Stomach (tissue), 9 donors: Measurements from ENCODE around the gene GAB1. TPM values are rescaled to one million over a fixed set of nuclear protein-coding genes. Genes with fewer than 3 reads are reported as not detected.

Experiments
- DNase-seq, 2 donors: peaks; one replicate each; pipeline versions ENCODE4 v3.0.0 to v3.0.0-alpha.2; 2013 to 2019
- H3K27ac ChIP-seq, 5 donors: fragments of 200-600 bp in 4 of 5; sonication (generic) in 4 of 5; one replicate each; pipeline ENCODE4 v1.5.1; 2013 to 2019; ENCODE audit warnings: mild to moderate bottlenecking in 1 of 5, moderate library complexity in 1 of 5
- H3K27me3 ChIP-seq, 3 donors: fragments of 200-600 bp; sonication (generic); one replicate each; pipeline ENCODE4 v1.5.1; 2017 to 2019; ENCODE audit warnings: mixed run types in 1 of 3
- H3K36me3 ChIP-seq, 4 donors: fragments of 200-600 bp; sonication (generic); 1 replicate in 3 of 4; 2 replicates in 1 of 4; pipeline ENCODE4 v1.5.1; 2016 to 2019
- H3K4me1 ChIP-seq, 4 donors: fragments of 200-600 bp; sonication (generic); one replicate each; pipeline ENCODE4 v1.5.1; 2016 to 2019
- H3K4me3 ChIP-seq, 4 donors: fragments of 200-600 bp; sonication (generic) in 3 of 4; one replicate each; pipeline ENCODE4 v1.5.1; 2016 to 2019; ENCODE audit warnings: mild to moderate bottlenecking in 1 of 4
- H3K9me3 ChIP-seq, 4 donors: fragments of 200-600 bp; sonication (generic); one replicate each; pipeline ENCODE4 v1.5.1; 2016 to 2019
- EP300 ChIP-seq: sonication (generic); formaldehyde crosslinking; IDR thresholded peaks from one replicate; pipeline ENCODE4 v1.6.1; 2017; ENCODE audit warnings: antibody characterized with exemption
- POLR2A ChIP-seq, 4 donors: fragments of 450-650 bp; IDR thresholded peaks; one replicate each; pipeline ENCODE4 v1.6.1; 2016; ENCODE audit warnings: antibody characterized with exemption in 4 of 4, control low read depth in 2 of 4, mild to moderate bottlenecking in 1 of 4, moderate library complexity in 1 of 4
- POLR2AphosphoS5 ChIP-seq, 3 donors: sonication (generic); formaldehyde crosslinking; IDR thresholded peaks; one replicate each; pipeline ENCODE4 v1.6.1; 2016; ENCODE audit warnings: antibody characterized with exemption in 3 of 3
- whole genome bisulfite sequencing, 5 donors: extraction: QIAGEN DNeasy Blood & Tissue Kit in 3 of 5; methylation state at CpG; one replicate each; pipeline versions ENCODE4 v1.1.5 to v1.1.7; 2013 to 2018; 5-methylcytosine and 5-hydroxymethylcytosine counted together
- intact Hi-C: fragments of 100-400 bp; cut with DNase I; formaldehyde crosslinking; loops from one replicate; pipeline ENCODE4 v1.15.1; 2023; ENCODE audit warnings: low total_unique reads
- polyA plus RNA-seq, 3 donors: library from polyadenylated mRNA; stranded (reverse); fragments of 200-250 nt; gene quantifications; one replicate each; pipeline ENCODE4 v1.2.3, GENCODE V29; 2013
- total RNA-seq, 5 donors: library from RNA; depleted of rRNA; stranded (reverse); fragments of >200 nt; gene quantifications; one replicate each; pipeline versions ENCODE4 v1.1.0 to v1.2.3, GENCODE V29; 2014 to 2016
- TF ChIP-seq, protein P1 (sequence below), 7 experiments: fragments of 450-650 bp in 4 of 7; fragments of 200-600 bp in 3 of 7; sonication (generic) in 3 of 7; IDR thresholded peaks; one replicate each; pipeline ENCODE4 v1.5.1; 2016 to 2019; ENCODE audit warnings: antibody characterized with exemption in 7 of 7, control low read depth in 2 of 7, mild to moderate bottlenecking in 1 of 7
- donor health status: healthy with polysubstance abuse.
- donor health status: Bipolar disorder and iron deficiency.
- donor health status: healthy.

GAB1 gene
- total and polyA plus RNA-seq, 8 donors, result 3.2 to 101 (median 29.0) TPM

DNA sequence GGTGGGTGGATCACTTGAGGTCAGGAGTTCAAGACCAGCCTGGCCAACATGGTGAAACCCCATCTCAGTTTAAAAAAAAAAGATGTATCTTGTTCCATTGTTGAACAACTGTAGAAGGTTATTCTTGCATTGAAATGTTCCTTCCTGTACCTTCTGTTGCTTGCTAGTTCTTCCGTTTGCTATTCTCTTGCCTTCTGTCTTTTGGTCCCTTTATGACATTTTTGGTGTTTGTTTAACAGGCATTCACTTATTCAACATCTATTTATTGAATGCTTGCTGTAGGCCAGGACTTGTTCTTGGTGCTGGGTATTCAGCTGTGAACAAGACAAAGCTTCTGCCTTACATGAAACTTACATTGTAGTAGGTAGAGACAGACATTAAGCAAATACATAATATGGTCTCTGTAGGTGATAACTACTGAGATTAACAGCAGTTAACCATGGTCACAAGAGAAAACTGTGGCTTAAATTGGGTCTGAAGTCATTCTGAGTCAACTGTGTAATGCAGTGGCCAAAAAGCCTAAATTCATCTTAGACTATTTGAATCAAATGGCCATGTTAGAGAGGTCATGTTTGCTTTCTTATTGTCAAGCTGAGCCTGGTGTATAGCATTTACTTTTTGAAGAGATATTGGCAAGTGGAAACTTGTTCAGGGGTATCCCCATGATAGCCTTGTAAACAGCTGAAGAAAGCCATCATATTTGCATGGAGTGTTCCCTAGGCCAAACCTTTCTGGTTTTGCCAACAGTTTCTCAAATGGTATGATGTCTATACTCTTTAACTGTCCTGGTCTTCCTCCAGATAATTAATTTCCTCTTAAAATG, 35.6 kb downstream of the GAB1 start:
- intact Hi-C loops, result no loop called here

DNA sequence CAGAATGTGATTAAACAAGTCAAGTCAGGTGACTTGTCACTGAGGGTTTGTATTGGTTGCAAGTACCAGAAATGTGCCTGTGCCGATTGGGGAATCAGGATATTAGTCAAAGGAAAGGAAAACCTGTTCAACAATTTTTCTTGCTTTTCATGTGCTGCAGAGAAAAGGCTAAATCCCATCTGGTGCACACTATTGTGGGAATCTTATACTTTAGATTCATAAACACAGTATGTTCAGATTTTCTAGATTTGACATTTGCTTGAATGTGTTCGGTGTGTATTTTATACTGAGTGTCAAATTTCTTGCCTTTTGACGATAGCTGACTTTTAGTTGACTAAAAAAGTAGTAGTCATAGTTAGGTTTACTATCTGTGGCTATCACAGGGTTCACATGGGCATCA, 37.6 kb downstream of the GAB1 start:
- 66 to 88% (median 80%) methylated on average over 3 of the region's 3 CpGs for WGBS, 5 donors
- Histone ChIP-seq H3K36me3 (no peaks in the 10 kb centered on the region), H3K9me3 (no peaks in the 10 kb centered on the region), H3K27me3 (no peaks in the 10 kb centered on the region), H3K4me1 (peaks cover 50 to 85% (median 65%) of the 10 kb centered on the region in 4 donors), H3K27ac (no peak overlapping the region), H3K4me3 (no peak overlapping the region)
- TF ChIP-seq POLR2A (IDR thresholded peaks at IDR 0.05), result no peak
- TF ChIP-seq, protein P1, sequence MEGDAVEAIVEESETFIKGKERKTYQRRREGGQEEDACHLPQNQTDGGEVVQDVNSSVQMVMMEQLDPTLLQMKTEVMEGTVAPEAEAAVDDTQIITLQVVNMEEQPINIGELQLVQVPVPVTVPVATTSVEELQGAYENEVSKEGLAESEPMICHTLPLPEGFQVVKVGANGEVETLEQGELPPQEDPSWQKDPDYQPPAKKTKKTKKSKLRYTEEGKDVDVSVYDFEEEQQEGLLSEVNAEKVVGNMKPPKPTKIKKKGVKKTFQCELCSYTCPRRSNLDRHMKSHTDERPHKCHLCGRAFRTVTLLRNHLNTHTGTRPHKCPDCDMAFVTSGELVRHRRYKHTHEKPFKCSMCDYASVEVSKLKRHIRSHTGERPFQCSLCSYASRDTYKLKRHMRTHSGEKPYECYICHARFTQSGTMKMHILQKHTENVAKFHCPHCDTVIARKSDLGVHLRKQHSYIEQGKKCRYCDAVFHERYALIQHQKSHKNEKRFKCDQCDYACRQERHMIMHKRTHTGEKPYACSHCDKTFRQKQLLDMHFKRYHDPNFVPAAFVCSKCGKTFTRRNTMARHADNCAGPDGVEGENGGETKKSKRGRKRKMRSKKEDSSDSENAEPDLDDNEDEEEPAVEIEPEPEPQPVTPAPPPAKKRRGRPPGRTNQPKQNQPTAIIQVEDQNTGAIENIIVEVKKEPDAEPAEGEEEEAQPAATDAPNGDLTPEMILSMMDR (IDR thresholded peaks at IDR 0.05), result no peak
- TF ChIP-seq POLR2AphosphoS5 (IDR thresholded peaks at IDR 0.05), result no peak
- TF ChIP-seq EP300, result no peak
- DNase-seq, result no peak
- intact Hi-C loops, result no loop called here

More for the DNA sequence above, 35.6 kb downstream of the GAB1 start:
- TF ChIP-seq POLR2AphosphoS5 (IDR thresholded peaks at IDR 0.05), result no peak
- TF ChIP-seq, protein P1 (IDR thresholded peaks at IDR 0.05), result no peak
- no peak for TF ChIP-seq EP300
- TF ChIP-seq POLR2A (IDR thresholded peaks at IDR 0.05), result no peak
- Histone ChIP-seq H3K4me3 (no peak overlapping the region), H3K9me3 (no peaks in the 10 kb centered on the region), H3K4me1 (peaks cover 36 to 73% (median 55%) of the 10 kb centered on the region in 4 donors), H3K27ac (peak overlapping the region in 1 of 5 donors; percentile 0), H3K36me3 (no peaks in the 10 kb centered on the region), H3K27me3 (no peaks in the 10 kb centered on the region)
- DNase-seq, result no peak
- WGBS, 5 donors, result 87 to 100% (median 95%) methylated on average over 1 of the region's 1 CpG

DNA sequence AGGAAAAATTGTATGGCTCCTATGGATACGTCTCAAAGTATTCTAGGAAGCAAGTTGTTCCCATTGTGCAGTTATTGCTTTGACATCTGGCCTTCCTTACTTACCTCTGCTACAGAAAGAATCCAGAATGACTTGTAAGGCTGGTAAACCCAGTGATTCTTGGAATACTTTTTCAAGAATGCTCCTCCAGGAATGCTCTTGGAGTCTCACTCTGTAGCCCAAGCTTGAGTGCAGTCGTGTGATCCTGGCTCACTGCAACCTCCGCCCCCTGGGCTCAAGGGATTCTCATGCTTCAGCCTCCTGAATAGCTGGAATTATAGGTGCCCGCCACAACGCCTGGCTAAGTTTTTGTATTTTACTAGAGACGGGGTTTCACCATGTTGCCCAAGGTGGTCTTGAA, 38.1 kb downstream of the GAB1 start:
- no peaks in the 10 kb centered on the region for H3K9me3 ChIP-seq
- no peaks in the 10 kb centered on the region for H3K27me3 ChIP-seq
- no peak overlapping the region for H3K27ac ChIP-seq
- peaks cover 45 to 85% (median 65%) of the 10 kb centered on the region in 4 donors for H3K4me1 ChIP-seq
- DNase-seq, result no peak
- 57 to 88% (median 82%) methylated on average over 6 of the region's 6 CpGs for WGBS, 5 donors
- intact Hi-C loops, result no loop called here
- H3K36me3 ChIP-seq, result no peaks in the 10 kb centered on the region
- H3K4me3 ChIP-seq, result no peak overlapping the region
- TF ChIP-seq POLR2A (IDR thresholded peaks at IDR 0.05) (no peak), EP300 (no peak), POLR2AphosphoS5 (IDR thresholded peaks at IDR 0.05) (no peak)
- TF ChIP-seq, protein P1 (IDR thresholded peaks at IDR 0.05), result no peak

DNA sequence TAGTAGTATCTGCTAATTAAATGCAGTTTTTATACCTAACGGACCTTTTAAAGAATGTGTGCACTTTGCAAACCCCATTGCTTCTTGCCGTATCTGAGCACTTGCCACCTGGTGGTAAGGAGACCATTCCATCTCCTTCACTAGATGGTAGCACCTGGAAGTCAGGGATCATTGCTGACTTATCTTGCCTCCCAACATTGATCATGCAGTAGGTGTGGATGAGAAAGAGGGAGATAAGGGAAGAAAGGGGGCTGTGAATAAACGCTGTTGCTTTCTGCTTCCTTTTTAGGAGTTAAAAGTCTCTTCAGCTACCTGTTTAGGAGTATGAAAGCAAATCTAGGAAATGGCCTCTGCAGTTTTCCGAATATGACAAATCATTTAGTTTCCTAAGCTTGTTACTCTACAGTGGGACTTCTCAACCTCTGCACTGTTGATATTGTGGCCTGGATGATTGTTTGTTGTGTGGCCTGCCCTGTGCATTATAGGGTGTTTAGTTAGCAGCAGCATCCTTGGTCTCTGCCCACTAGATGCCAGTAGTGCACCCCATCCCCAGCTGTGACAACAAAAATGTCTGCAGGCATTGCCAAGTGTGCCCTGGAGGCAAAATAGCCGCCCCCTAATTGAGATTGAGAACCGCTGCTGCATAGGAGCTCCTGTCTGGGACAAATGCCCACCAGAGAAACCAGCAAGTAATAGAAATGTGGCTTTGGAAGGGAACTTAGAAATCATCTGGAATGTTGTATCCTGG, 38.8 kb downstream of the GAB1 start:
- intact Hi-C loops, result no loop called here
- Histone ChIP-seq H3K27me3 (no peaks in the 10 kb centered on the region), H3K27ac (peak overlapping the region in 1 of 5 donors; percentile 31), H3K36me3 (no peaks in the 10 kb centered on the region), H3K4me3 (no peak overlapping the region), H3K9me3 (no peaks in the 10 kb centered on the region), H3K4me1 (peaks cover 40 to 87% (median 67%) of the 10 kb centered on the region in 4 donors)
- DNase-seq, result peak in 1 of 2 donors; percentile 75
- WGBS, 5 donors, result 37 to 51% (median 43%) methylated on average over 6 of the region's 6 CpGs
- no peak for TF ChIP-seq EP300
- TF ChIP-seq, protein P1 (IDR thresholded peaks at IDR 0.05), result peak in 3 of 7 experiments; percentile 5 to 30 (median 17)
